ENCODE results near the gene LCN1. TPM values are rescaled to one million over a fixed set of nuclear protein-coding genes. Genes with fewer than 3 reads are reported as not detected.

Gene LCN1
- total and polyA plus RNA-seq, 2 of the 4 experiments (the other 2 are of a cell fraction) = not detected

- no peak overlapping the region for H2BK120ac ChIP-seq (ENCODE audit: low read depth, low read length)
- H3K4ac ChIP-seq (ENCODE audit: low read depth, low read length) = no peak overlapping the region
- no peak overlapping the region for H4K8ac ChIP-seq (ENCODE audit: low read depth in 2 of 2, low read length in 2 of 2)
- no peaks in the 10 kb centered on the region for H3K79me1 ChIP-seq (ENCODE audit: low read depth in 1 of 2, low read length in 2 of 2)
- H4K91ac ChIP-seq (ENCODE audit: insufficient read depth, low read depth, low read length) = no peak overlapping the region
- H2BK5ac ChIP-seq (ENCODE audit: low read depth, low read length, poor library complexity, severe bottlenecking) = no peak overlapping the region
- CTCF ChIA-PET = no interaction called here
- H3K9me3 ChIP-seq (ENCODE audit: control insufficient read depth, insufficient read depth, low read length) = no peaks in the 10 kb centered on the region
- no peak overlapping the region for H3K4me2 ChIP-seq (ENCODE audit: low read depth, low read length)
- no peak overlapping the region for H3K27ac ChIP-seq (ENCODE audit: insufficient read depth, low read length)
- DNase-seq = no peak
- no peak overlapping the region for H3K56ac ChIP-seq (ENCODE audit: extremely low read depth, insufficient read depth, low read length)
- H2AFZ ChIP-seq (replicated peaks; ENCODE audit: low read length, poor library complexity) = no peak overlapping the region
- no peak overlapping the region for H3K18ac ChIP-seq (ENCODE audit: low read depth, low read length)
- TF ChIP-seq CTCF (conservative IDR thresholded peaks at IDR 0.05; ENCODE audit: low read depth, low read length) = no peak
- no peak for TF ChIP-seq CHD1 (IDR thresholded peaks at IDR 0.05; ENCODE audit: low read depth, low read length)
- TF ChIP-seq RCOR1 (IDR thresholded peaks at IDR 0.05; ENCODE audit: insufficient replicate concordance, low read length) = no peak
- TF ChIP-seq MAZ (IDR thresholded peaks at IDR 0.05; ENCODE audit: borderline replicate concordance, low read depth, low read length) = no peak
- no peak for TF ChIP-seq POLR2A (IDR thresholded peaks at IDR 0.05; ENCODE audit: low read depth, low read length)
- no peak for TF ChIP-seq NFE2L2 (IDR thresholded peaks at IDR 0.05; ENCODE audit: low read depth, low read length)
- TF ChIP-seq RFX5 (IDR thresholded peaks at IDR 0.05; ENCODE audit: low read depth, low read length) = no peak
- no peak for TF ChIP-seq ELK1 (IDR thresholded peaks at IDR 0.05; ENCODE audit: borderline replicate concordance, low read depth, low read length)
- no peak for TF ChIP-seq USF2 (IDR thresholded peaks at IDR 0.05; ENCODE audit: low read depth, low read length)
- no peak for TF ChIP-seq MAFK (IDR thresholded peaks at IDR 0.05; ENCODE audit: low read depth, low read length)
- TF ChIP-seq RAD21 (IDR thresholded peaks at IDR 0.05; ENCODE audit: low read length) = no peak
- TF ChIP-seq BHLHE40 (IDR thresholded peaks at IDR 0.05; ENCODE audit: low read depth, low read length) = no peak
- no peak for TF ChIP-seq SMC3 (IDR thresholded peaks at IDR 0.05; ENCODE audit: low read depth, low read length)
- no peak for TF ChIP-seq MXI1 (IDR thresholded peaks at IDR 0.05; ENCODE audit: borderline replicate concordance, low read depth, low read length)
- TF ChIP-seq FOS (IDR thresholded peaks at IDR 0.05; ENCODE audit: low read depth, low read length) = no peak
- no peak for TF ChIP-seq CEBPB (IDR thresholded peaks at IDR 0.05; ENCODE audit: low read depth, low read length)
- H4K20me1 ChIP-seq (ENCODE audit: insufficient read depth, low read length) = no peaks in the 10 kb centered on the region
- 83% methylated on average over 2 of the region's 10 CpGs; no CpG with 5 or more reads in 1 of the 2 experiments for WGBS, 2 experiments (ENCODE audit: extremely low coverage in 2 of 2, insufficient read length in 1 of 2)
- no peak overlapping the region for H3K14ac ChIP-seq (replicated peaks; ENCODE audit: low read depth, low read length)
- no peaks in the 10 kb centered on the region for H3K4me1 ChIP-seq (ENCODE audit: control insufficient read depth, insufficient read depth, low read length)
- H3K36me3 ChIP-seq (ENCODE audit: control insufficient read depth, insufficient read depth, low read length) = no peaks in the 10 kb centered on the region
- intact Hi-C loops (cut with micrococcal nuclease) (no loop called here), dilution Hi-C loops (cut with HindIII; ENCODE audit: low sequenced_read_pairs, unreplicated experiment) (no loop called here), in situ Hi-C loops (cut with MboI; ENCODE audit: low sequenced_read_pairs) (no loop called here)
- no peak for ATAC-seq (ENCODE audit: low read depth)
- no peak overlapping the region for H2AK9ac ChIP-seq (replicated peaks; ENCODE audit: low read depth, low read length, poor library complexity)
- no peak overlapping the region for H2BK15ac ChIP-seq (ENCODE audit: low read depth, low read length)
- no peak overlapping the region for H2BK20ac ChIP-seq (ENCODE audit: low read depth, low read length)
- no TSS peak for BruUV-seq (replicated peaks)
- no peak overlapping the region for H3K9ac ChIP-seq (ENCODE audit: low read depth, low read length)
- no peaks in the 10 kb centered on the region for H3K9me1 ChIP-seq (ENCODE audit: insufficient read depth, low read length)
- H3K27me3 ChIP-seq (ENCODE audit: control insufficient read depth, insufficient read depth, low read length) = peaks cover 6% of the 10 kb centered on the region
- no peak overlapping the region for H3K4me3 ChIP-seq (ENCODE audit: insufficient read depth, low read depth, low read length)
- H4K5ac ChIP-seq (ENCODE audit: low read depth, low read length) = no peak overlapping the region
- H3K23ac ChIP-seq (ENCODE audit: low read depth, low read length) = no peak overlapping the region
- POLR2A ChIA-PET (ENCODE audit: unreplicated experiment) = no interaction called here
- no peak overlapping the region for H2AK5ac ChIP-seq (ENCODE audit: low read depth, low read length)
Measured at GRCh38 chr9:135531096-135531495, 9.9 kb downstream of the LCN1 start.

Data from IMR-90 (cell line).